Calu3 (cell line): ENCODE results near the gene F2RL1. TPM values are rescaled to one million over a fixed set of nuclear protein-coding genes. Genes with fewer than 3 reads are reported as not detected.

ENCODE experiments used
- BruUV-seq: library from RNA; stranded (reverse); fragments of 400-500 nt; replicated peaks from 2 replicates; lab custom pipeline; 2021; lab: Mats Ljungman, UMichigan
- CTCF ChIA-PET: fragments of 300-600 bp; sonication (Branson Sonifier 250); formaldehyde crosslinking; loops from one replicate; lab custom pipeline; 2022; ENCODE audit warnings: antibody characterized with exemption; lab: Charles Lee
- DNase-seq: peaks from one replicate; pipeline ENCODE4 v3.0.0; 2022
- H3K27ac Mint-ChIP-seq: one replicate; pipeline ENCODE4 v1.8.0; 2022; ENCODE audit warnings: mixed read lengths; ENCODE audit not compliant: unreplicated experiment
- H3K27me3 Mint-ChIP-seq: one replicate; pipeline ENCODE4 v1.8.0; 2022; ENCODE audit warnings: mixed read lengths; ENCODE audit not compliant: unreplicated experiment
- H3K36me3 Mint-ChIP-seq: one replicate; pipeline ENCODE4 v1.8.0; 2022; ENCODE audit warnings: mild to moderate bottlenecking, moderate library complexity, mixed read lengths; ENCODE audit not compliant: insufficient read depth, unreplicated experiment
- H3K4me1 Mint-ChIP-seq: one replicate; pipeline ENCODE4 v1.8.0; 2022; ENCODE audit warnings: mild to moderate bottlenecking, low read depth, mixed read lengths; ENCODE audit not compliant: unreplicated experiment
- H3K4me3 Mint-ChIP-seq: one replicate; pipeline ENCODE4 v1.8.0; 2022; ENCODE audit warnings: mild to moderate bottlenecking, low read depth, moderate library complexity, mixed read lengths; ENCODE audit not compliant: unreplicated experiment
- H3K9me3 Mint-ChIP-seq: one replicate; pipeline ENCODE4 v1.8.0; 2022; ENCODE audit warnings: low read depth, mixed read lengths; ENCODE audit not compliant: unreplicated experiment
- CTCF ChIP-seq: fragments of 200-600 bp; IDR thresholded peaks from one replicate; pipeline ENCODE4 v1.8.0; 2022; ENCODE audit warnings: antibody characterized with exemption; ENCODE audit not compliant: unreplicated experiment
- intact Hi-C: fragments of 100-400 bp; cut with micrococcal nuclease; formaldehyde crosslinking; loops from one replicate; pipeline ENCODE4 v1.10.0; 2022; ENCODE audit not compliant: unreplicated experiment
- total RNA-seq: library from RNA; stranded (reverse); gene quantifications from 2 replicates; pipeline ENCODE4 v1.2.3, GENCODE V29; 2022

F2RL1 gene
- total RNA-seq, 1 experiment from 2014 or later: 122 TPM

- Mint-ChIP-seq H3K36me3 (peaks cover 10% of the 10 kb centered on the region), H3K4me1 (peaks cover 50% of the 10 kb centered on the region), H3K27me3 (no peaks in the 10 kb centered on the region), H3K27ac (no peak overlapping the region), H3K9me3 (no peaks in the 10 kb centered on the region), H3K4me3 (no peak overlapping the region)
- intact Hi-C loops: no loop called here
- BruUV-seq: no TSS peak
- CTCF ChIA-PET: interaction anchor here (0.6 to 2.6 kb wide), 6 partner anchors 8 to 90 kb away, joined by 3 to 9 read pairs (median 4); no protein-coding TSS in a partner anchor
- TF ChIP-seq CTCF: no peak
- no peak for DNase-seq
Observed at GRCh38 chr5:76807296-76807695, 11.5 kb upstream of the F2RL1 start.

- intact Hi-C loops: no loop called here
- CTCF ChIA-PET: interaction anchor here (0.6 to 2.6 kb wide), 3 partner anchors 13 to 18 kb away, joined by 4 to 9 read pairs (median 7); no protein-coding TSS in a partner anchor
- H3K9me3 Mint-ChIP-seq: no peaks in the 10 kb centered on the region
- no TSS peak for BruUV-seq
- no peak overlapping the region for H3K27ac Mint-ChIP-seq
- peaks cover 10% of the 10 kb centered on the region for H3K36me3 Mint-ChIP-seq
- H3K27me3 Mint-ChIP-seq: no peaks in the 10 kb centered on the region
- H3K4me3 Mint-ChIP-seq: no peak overlapping the region
- no peak for TF ChIP-seq CTCF
- DNase-seq: no peak
- H3K4me1 Mint-ChIP-seq: peaks cover 43% of the 10 kb centered on the region
Observed at GRCh38 chr5:76808141-76808691, 10.6 kb upstream of the F2RL1 start.

GRCh38 chr5:76809141-76809540 is 9.7 kb upstream of the F2RL1 start:
- CTCF ChIA-PET: no interaction called here
- H3K36me3 Mint-ChIP-seq: peaks cover 10% of the 10 kb centered on the region
- intact Hi-C loops: no loop called here
- no peaks in the 10 kb centered on the region for H3K27me3 Mint-ChIP-seq
- H3K9me3 Mint-ChIP-seq: no peaks in the 10 kb centered on the region
- TF ChIP-seq CTCF: no peak
- no peak for DNase-seq
- H3K4me1 Mint-ChIP-seq: peaks cover 38% of the 10 kb centered on the region
- BruUV-seq: no TSS peak
- H3K4me3 Mint-ChIP-seq: no peak overlapping the region
- H3K27ac Mint-ChIP-seq: no peak overlapping the region

GRCh38 chr5:76810236-76810635 is 8.6 kb upstream of the F2RL1 start:
- Mint-ChIP-seq H3K27me3 (no peaks in the 10 kb centered on the region), H3K27ac (no peak overlapping the region), H3K36me3 (peaks cover 4% of the 10 kb centered on the region), H3K4me1 (peaks cover 32% of the 10 kb centered on the region), H3K9me3 (no peaks in the 10 kb centered on the region), H3K4me3 (no peak overlapping the region)
- no TSS peak for BruUV-seq
- DNase-seq: no peak
- CTCF ChIA-PET: interaction anchor here (0.6 to 1.1 kb wide), 3 partner anchors 9 to 54 kb away, joined by 3 to 4 read pairs (median 3); no protein-coding TSS in a partner anchor
- intact Hi-C loops: no loop called here
- no peak for TF ChIP-seq CTCF
